ENCODE measurements around the gene TSEN2. TPM values are rescaled to one million over a fixed set of nuclear protein-coding genes. Genes with fewer than 3 reads are reported as not detected.

The TSEN2 gene
- total and polyA plus RNA-seq, 9 of the 15 experiments (the other 6 are each of a cell fraction or from before 2014, with no cell fraction given): 38.5 to 76.3 (median 46.6) TPM

DNA sequence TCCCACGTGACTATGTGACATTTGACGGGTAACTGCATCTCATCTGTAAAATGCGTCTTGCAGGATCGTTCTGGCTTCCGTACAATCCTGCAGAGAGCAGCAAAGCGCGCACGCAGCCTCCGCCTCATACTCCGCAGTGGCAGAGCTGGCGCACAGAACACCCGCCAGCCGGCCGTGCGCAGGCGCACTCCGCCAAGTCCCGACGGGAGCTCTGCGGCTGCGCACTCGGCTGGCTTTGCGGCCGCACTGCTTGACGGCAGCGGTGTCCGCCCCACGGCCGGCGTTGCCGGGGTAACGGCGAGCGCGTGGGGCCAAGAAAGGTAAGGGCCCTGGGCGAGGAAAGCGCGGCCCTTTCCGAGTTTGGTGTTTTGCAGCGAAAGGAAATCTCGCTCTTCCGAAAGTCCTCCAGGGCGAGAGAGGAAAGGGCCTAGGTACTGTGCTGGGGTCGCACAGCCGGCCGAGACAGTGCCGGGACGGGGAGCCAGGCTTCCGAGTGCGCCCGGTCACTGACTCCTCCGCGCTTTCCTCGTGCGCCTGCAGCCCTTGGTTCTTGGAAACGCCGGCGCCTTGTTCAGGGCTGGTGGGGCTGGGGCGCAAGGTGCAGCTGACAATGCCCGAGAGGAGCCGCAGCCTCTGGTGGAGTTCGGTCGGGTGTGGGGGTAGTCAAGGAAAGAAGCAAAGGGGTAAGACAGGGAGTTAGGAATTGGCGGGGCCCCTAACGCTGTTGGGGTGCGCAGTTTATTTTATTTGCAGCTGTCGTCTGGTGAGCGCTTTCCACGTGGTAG is at the start of gene TSEN2 (continued):
- TF ChIP-seq PTRF (tag; IDR thresholded peaks at IDR 0.05): no peak
- no peak for TF ChIP-seq NFATC3 (IDR thresholded peaks at IDR 0.05)
- TF ChIP-seq, protein P1, sequence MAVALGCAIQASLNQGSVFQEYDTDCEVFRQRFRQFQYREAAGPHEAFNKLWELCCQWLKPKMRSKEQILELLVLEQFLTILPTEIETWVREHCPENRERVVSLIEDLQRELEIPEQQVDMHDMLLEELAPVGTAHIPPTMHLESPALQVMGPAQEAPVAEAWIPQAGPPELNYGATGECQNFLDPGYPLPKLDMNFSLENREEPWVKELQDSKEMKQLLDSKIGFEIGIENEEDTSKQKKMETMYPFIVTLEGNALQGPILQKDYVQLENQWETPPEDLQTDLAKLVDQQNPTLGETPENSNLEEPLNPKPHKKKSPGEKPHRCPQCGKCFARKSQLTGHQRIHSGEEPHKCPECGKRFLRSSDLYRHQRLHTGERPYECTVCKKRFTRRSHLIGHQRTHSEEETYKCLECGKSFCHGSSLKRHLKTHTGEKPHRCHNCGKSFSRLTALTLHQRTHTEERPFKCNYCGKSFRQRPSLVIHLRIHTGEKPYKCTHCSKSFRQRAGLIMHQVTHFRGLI (CRISPR knock-in tag; IDR thresholded peaks at IDR 0.05): no peak
- no peak for TF ChIP-seq ZNF239 (CRISPR knock-in tag; IDR thresholded peaks at IDR 0.05)
- TF ChIP-seq, protein P2, sequence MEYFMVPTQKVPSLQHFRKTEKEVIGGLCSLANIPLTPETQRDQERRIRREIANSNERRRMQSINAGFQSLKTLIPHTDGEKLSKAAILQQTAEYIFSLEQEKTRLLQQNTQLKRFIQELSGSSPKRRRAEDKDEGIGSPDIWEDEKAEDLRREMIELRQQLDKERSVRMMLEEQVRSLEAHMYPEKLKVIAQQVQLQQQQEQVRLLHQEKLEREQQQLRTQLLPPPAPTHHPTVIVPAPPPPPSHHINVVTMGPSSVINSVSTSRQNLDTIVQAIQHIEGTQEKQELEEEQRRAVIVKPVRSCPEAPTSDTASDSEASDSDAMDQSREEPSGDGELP (CRISPR knock-in tag; IDR thresholded peaks at IDR 0.05; ENCODE audit: borderline replicate concordance): peak; percentile 81
- TF ChIP-seq, protein P3, sequence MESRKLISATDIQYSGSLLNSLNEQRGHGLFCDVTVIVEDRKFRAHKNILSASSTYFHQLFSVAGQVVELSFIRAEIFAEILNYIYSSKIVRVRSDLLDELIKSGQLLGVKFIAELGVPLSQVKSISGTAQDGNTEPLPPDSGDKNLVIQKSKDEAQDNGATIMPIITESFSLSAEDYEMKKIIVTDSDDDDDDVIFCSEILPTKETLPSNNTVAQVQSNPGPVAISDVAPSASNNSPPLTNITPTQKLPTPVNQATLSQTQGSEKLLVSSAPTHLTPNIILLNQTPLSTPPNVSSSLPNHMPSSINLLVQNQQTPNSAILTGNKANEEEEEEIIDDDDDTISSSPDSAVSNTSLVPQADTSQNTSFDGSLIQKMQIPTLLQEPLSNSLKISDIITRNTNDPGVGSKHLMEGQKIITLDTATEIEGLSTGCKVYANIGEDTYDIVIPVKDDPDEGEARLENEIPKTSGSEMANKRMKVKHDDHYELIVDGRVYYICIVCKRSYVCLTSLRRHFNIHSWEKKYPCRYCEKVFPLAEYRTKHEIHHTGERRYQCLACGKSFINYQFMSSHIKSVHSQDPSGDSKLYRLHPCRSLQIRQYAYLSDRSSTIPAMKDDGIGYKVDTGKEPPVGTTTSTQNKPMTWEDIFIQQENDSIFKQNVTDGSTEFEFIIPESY (CRISPR knock-in tag; IDR thresholded peaks at IDR 0.05): 0 out of 2 replicates have a peak, but pooled peaks have one; percentile 23
- TF ChIP-seq STAT5B (CRISPR knock-in tag; IDR thresholded peaks at IDR 0.05): no peak
- TF ChIP-seq CHD1 (IDR thresholded peaks at IDR 0.05; ENCODE audit: low read length): peak; percentile 69
- no peak for TF ChIP-seq ELF4 (CRISPR knock-in tag; IDR thresholded peaks at IDR 0.05)
- TF ChIP-seq ZNF79 (CRISPR knock-in tag; IDR thresholded peaks at IDR 0.05; ENCODE audit: low read depth): no peak
- TF ChIP-seq NFXL1 (CRISPR knock-in tag; IDR thresholded peaks at IDR 0.05): no peak
- TF ChIP-seq ETV6 (IDR thresholded peaks at IDR 0.05; ENCODE audit: borderline replicate concordance in 1 of 2, low read depth in 2 of 2, low read length in 1 of 2): no peak
- TF ChIP-seq ETV6 (CRISPR knock-in tag; IDR thresholded peaks at IDR 0.05; ENCODE audit: borderline replicate concordance): no peak
- TF ChIP-seq, protein P4, sequence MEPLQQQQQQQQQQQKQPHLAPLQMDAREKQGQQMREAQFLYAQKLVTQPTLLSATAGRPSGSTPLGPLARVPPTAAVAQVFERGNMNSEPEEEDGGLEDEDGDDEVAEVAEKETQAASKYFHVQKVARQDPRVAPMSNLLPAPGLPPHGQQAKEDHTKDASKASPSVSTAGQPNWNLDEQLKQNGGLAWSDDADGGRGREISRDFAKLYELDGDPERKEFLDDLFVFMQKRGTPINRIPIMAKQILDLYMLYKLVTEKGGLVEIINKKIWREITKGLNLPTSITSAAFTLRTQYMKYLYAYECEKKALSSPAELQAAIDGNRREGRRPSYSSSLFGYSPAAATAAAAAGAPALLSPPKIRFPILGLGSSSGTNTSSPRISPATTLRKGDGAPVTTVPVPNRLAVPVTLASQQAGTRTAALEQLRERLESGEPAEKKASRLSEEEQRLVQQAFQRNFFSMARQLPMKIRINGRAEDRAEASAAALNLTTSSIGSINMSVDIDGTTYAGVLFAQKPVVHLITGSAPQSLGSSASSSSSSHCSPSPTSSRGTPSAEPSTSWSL (CRISPR knock-in tag; IDR thresholded peaks at IDR 0.05; ENCODE audit: borderline replicate concordance): no peak
- peak in 1 of 2 experiments; percentile 98; a peak in 2 of 4 replicates for TF ChIP-seq HDAC1 (IDR thresholded peaks at IDR 0.05)
- TF ChIP-seq YBX1 (IDR thresholded peaks at IDR 0.05): no peak
- no peak for TF ChIP-seq DDX20 (tag; IDR thresholded peaks at IDR 0.05; ENCODE audit: low read depth)
- TF ChIP-seq TAF9B (IDR thresholded peaks at IDR 0.05; ENCODE audit: partially characterized antibody): peak; percentile 26
- no peak for TF ChIP-seq CBX2 (IDR thresholded peaks at IDR 0.05; ENCODE audit: insufficient read depth, low read length, poor library complexity, severe bottlenecking)

Data from K562 (cell line).